GM21423 (cell line): ENCODE measurements around the gene PRR33.
"Not testable (repeated sequence)": the region's sequence is repeated elsewhere in the genome, so short reads cannot be mapped to it uniquely, and the experiment has no call there.

Experiments
- ATAC-seq: cut with Tn5 transposase; IDR thresholded peaks from one replicate; pipeline ENCODE4 v1.9.1; 2021; ENCODE audit warnings: mild to moderate bottlenecking, moderate library complexity; ENCODE audit not compliant: unreplicated experiment

The PRR33 gene

DNA sequence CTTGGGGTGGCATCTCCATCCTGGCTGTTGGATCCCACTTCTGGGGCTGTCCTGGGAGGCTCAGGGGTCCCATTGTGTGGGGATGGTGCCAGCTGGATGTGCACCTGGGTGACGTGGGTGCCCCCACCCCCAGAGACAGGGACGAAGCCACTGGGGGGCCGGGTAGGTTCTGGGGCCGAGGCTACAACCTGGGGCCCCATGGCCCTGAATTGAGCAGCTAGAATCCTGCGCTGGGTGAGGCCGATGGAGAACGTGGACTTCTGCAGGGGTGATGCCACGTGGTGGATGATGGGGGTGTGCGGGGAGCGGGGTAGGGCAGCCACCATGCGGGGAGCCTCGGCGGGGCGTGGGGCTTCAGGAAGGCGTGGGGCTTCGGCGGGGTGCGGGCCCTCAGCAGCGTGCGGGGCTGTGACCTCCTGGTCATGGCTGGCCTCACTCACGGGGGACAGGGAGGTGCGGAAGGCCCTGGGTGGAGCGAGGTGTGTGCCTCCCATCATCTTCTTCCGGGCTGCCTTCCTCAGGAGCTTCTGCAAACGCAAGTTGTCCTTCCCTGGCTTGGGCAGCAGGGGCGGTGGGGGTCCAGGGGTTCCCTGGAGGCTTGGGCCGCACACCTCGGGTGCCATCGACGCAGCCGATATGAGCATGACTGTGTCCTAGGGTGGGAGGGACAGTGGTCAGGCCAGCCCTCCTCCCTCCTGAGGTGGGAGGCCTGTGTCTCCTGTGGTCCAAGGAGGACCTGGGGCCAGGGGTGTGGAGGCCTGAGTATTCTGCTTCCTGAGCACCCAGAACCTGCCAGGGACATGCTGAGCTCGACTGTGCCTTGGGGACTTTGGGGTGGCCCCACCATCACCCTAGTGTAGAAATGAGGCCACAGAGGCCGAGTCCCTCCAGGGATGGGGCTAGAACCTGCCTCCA, 1.5 kb downstream of the PRR33 start:
- no peak for ATAC-seq

DNA sequence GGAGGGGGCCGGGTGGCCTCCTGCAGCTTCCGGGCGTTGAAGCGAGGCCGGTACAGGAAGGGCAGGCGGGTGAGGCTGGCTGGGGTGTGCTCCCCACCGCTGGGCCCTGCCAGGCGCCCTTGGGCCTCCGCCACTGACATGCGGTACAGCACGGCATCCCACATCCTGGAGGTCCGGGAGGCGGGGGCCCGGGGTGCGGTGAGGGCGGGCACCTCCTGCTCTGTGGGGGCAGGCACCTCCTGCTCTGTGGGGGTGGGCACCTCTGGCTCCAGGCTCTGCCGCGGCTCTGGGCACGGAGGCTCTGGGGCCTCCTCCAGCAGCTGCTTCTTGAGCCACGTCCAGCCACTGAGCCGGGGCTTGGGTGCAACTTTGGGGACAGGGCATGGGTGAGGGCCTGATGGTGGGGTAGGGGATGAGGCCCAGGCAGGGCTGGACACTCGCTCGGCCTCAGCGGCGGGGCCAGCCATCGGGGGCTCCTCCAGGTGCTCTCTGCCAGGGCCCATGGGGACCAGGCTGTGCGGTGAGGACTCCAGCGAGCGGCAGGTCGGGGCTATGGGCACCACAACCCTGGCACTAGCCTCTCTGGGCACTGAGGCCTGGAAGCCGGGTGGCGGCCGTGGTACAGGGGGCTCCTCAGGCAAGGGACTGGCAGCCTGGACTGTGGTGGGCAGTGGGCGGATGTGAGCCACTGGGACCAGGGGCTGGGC, 2.3 kb downstream of the PRR33 start:
- ATAC-seq, result no peak

DNA sequence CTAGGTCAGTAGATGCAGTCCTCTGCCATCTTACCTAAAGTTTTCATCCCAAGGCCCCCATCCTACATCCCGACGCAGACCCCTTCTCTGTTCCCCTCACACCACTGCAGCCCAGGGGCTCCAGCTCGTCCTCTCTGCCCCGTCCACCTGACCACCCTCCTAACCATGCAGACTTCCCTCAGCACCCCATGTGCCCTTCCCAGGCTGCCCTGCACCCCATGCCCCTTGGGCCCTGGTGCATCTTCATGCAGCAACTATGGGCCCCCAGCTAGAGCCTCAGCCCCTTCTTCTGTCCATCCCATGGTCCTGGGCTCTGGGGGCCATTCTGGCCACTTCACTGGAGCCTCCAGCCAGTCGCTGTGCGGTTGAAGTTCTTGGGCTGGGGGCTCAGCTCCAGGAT, 2.9 kb downstream of the PRR33 start:
- no peak for ATAC-seq

DNA sequence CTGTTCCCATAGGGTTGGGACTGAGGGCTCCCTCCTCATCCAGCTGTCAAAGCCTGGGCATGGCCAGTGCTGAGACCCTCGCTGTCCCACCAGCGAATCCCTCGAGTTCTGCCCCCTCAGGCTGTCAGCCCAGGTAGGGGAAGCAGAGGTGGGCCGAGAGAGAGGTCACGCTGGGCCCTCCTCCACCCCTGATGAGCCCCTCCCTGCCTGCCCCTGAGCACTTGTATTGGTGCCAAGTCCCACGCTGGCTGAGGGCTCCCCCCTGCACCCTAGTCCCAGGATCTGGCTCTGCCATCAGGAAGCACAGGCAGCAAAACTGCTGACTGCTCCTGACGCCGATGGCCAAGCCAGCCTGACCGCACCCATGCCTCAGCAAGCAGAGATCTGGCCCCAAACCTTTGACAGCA, 3.3 kb downstream of the PRR33 start:
- ATAC-seq, result no peak

DNA sequence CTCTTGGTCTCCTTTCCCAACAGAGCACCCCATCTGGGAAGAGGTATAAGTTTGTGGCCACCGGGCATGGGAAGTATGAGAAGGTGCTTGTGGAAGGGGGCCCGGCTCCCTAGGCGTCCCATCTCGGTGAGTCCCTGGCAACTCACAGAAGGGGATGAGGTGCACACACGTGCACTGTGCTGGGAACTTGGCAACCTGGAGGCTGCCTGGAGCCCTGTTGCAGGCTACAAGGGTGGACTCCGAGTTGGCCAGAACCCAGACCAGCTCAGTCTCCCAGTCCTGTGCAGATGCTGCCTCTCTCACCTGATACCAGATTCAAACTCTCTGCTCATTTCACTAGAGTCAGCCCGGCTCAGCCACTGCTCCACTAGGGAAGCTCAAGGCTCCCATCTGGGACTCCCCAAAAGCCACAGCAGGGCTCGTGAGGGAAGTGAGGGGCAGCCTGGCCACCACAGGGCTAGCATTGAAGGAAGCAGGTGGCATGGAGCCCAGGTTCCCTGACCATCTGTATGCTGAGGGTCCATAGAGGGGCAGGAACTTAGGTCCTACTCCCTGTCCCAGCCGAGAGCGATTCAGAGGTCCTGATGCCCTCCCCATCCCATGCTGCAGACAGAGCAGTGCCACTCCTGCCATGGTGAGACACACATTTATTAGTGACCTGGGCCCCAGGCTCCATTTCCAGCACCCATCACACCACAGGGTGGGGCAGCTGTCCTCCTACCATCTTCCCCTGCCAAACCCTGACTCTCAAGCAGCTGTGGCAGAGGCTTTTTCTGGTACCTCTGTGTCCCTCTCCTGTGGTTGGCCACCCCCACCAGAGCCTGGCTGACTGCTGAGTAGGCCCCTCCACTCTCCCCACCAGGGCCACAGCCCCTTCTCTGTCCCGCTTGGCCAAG, 4.0 kb downstream of the PRR33 start:
- ATAC-seq, result no peak

DNA sequence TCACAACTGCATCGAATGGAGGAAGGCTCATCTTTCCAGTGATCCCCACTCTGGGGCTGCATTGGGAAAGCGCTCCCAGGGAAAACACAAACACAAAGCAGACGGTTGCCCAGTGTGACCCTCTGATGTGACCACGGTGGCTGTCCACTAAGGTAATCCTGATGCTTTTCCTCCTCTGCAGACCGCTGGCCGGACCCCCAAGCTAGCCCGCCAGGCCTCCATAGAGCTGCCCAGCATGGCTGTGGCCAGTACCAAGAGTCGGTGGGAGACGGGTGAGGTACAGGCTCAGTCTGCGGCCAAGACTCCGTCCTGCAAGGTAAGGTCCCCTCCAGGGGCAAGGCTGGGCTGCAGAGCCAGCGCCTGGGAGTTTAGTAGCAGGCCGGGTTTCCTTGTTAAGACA, 5.1 kb downstream of the PRR33 start:
- not testable (repeated sequence) for ATAC-seq

DNA sequence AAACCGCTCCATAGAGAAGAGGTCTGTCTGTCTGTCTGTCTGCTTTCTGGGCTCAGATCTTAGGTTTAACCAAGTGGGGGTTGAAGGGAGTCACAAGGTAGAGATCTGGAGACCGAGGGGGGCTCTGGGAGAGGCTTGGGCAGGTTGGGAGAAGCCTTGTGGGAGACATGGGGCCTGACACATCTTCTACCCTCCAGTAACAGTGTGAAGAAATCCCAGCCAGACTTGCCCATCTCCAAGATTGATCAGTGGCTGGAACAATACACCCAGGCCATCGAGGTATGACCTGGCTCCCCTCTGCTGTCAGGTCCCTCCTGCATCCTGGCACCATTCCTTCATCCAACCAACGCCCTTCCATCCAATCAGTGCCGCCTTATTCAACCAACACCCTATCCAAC, 7.4 kb downstream of the PRR33 start:
- ATAC-seq, result no peak

DNA sequence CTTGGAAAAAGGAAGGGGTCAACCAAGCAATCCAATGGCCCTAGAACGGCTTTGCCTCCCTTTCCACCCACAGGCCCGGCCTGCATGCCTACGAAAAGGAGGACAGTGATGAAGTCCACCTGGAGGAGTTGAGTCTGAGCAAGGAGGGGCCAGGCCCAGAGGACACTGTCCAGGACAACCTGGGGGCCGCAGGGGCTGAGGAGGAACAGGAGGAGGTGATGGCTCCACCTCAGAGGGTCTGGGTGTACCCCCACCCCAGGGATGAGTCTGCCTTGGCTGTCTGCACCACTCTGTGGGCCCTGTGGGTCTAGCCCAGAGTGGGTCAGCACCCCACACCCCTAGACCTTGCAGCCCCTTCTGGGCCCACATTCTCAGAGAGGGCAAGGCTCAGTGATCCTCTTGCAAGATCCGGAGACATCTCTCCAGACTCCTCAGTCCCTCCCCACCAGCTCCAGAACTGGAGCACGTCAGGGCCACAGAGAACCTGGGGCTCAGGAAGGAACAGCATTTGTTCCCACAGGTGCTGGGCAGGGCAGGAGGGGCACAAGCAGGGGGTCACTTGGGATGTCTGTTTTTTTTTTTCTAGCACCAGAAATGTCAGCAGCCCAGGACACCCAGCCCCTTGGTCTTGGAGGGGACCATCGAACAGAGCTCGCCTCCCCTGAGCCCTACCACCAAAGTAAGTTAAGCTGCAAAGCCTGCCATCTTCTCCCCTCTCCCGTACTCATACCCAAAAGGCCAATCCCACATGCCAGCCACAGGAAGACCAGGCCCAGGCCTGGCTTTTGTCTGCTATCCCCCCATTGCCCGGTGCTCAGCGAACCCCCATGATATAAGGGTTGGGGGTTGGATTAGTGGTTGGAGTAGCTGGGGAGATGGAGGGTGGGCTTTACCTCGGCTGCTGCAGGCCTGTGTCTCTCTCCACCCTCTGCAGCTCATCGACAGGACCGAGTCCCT, 8.1 kb downstream of the PRR33 start:
- no peak for ATAC-seq

DNA sequence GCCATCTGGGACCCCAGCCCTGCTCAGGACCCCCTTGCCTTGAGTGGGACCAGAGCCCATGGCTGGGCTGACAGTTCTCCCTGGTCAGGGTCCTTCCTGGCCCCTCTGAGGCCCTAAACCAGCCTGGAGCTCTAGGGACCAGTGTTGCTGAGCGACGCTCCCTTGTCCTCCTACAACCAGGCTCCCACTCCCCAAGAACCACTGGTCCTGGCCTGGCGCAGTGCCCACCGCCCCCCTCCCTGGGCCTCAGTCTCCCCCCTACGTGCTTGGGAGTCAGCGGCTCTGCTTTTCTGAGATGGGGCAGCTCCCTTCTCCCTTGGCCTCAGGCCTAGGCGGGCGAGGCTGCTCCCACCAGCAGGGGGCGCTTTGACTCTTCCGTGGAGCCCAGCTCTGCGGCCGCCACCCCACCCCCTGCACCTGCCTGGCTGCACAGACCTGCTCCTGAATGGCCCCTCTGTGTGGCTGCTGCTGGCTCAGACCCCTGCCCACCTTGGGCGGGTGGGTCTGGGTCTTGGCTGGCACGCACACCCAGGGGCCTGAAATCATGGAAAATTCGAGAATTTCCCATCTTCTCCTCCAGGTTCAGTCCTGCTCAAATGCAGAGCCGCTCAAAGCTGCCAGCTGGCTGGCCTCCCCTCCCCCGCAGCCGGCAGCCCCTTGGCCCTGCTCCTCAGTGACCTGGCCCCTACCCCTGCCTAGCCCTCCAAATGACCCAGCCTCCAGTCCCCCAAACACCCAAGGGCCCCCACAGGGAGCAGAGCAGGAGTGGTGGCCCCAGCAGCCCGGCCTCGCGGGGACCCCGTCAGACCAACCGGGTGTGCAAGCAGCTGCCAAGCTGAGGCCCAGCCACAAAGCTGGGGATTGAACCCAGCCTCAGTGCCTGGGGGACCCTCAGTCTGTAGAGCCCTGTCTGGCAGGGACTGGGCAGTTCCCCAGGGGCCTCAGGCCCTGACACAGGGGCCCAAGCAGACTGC, 9.1 kb downstream of the PRR33 start:
- ATAC-seq, result peak; percentile 64

DNA sequence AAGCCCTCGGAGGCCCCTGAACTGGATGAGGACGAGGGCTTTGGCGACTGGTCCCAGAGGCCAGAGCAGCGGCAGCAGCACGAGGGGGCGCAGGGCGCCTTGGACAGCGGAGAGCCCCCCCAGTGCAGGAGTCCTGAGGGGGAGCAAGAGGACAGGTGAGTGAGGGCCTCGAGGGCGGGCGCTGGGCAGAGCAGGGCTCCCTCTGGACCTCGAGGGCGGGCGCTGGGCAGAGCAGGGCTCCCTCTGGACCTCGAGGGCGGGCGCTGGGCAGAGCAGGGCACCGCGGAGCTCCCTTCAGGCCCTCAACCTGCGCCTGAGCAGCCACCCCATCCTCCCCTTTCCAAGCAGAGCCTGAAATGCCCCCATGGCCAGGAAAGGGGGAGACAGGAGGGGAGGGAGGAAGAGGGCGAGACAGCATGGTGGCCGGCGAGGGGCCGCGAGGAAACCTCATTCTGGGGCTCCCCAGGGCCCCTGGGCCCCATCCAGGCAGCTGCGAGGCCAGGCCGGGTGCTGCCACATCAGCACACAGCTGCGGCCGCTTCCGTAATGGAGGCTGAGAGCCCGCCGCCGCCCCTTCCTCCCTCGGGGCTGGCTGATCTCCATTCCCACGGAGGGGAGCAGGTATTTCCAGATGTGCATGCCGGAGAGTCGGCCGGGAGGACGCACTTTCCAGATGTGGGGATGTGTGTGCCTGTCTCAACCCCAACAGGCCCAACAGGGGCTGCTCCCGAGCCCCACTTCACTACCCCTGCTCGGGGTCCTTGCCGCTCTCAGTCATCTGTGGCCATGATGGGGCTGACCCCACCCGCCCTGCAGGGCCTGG, 10.0 kb downstream of the PRR33 start:
- peak; percentile 17 for ATAC-seq

DNA sequence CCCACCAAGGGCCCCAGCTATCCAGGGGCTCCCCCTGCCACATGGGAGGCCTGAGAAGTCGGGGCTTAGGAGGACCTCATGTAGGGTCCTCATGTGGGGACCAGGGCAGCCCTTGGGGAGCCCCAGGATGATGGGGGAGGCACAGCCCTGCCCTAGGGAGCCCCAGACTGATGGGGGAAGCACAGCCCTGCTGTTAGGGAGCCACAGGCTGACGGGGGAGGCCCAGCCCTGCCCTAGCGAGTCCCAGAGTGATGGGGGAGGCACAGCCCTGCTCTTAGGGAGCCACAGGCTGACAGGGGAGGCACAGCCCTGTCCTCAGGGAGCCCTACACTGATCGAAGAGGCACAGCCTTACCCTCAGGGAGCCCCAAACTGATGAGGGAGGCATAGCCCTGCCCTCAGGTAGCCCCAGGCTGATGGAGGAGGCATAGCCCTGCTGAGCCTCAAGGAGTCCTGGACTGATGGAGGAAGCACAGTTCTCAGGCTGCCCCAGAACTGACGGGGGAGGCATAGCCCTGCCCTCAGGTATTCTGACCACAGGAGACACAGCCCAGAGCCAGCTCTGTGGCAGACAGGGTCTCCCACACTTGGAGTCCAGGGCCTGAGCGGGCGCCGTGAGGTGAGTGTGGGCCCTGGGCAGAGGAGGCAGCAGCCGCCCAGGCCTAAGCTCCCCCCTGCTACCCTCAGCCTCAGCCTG, 10.8 kb downstream of the PRR33 start:
- no peak for ATAC-seq

DNA sequence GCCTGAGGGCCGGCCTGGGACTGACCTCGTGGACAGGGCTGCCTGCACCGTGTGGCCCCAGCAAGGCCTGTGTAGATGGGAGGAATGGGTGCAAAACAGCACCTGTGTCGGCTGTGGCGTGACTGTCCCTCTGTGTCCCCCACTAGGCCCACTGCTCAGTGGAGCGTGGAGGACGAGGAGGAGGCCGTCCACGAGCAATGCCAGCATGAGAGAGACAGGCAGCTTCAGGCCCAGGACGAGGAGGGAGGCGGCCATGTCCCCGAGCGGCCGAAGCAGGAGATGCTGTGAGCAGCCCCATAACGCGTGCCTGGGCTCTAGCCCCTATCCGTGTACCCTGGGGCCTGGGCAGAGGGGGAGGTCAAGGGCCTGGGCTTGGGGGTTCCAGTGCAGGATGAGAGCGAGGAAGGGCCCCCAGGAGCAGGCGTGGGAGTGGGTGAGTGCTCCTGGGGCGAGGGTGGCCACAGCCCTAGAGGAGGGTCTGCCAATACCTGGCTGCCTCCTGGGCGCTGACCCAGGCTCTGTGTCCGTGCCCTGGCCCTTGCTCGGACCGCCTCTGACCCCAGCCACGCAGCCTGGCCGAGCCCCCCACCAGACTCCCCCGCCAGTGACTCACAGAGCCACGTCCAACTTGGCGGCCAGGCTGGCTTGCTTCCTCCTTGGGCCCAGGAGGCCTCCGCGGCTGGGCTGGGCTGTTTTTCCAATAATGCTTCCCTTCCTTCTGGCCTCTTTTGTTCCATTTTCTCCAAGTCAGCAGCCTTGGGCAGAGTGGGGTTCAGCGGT, 11.6 kb downstream of the PRR33 start:
- ATAC-seq, result no peak

DNA sequence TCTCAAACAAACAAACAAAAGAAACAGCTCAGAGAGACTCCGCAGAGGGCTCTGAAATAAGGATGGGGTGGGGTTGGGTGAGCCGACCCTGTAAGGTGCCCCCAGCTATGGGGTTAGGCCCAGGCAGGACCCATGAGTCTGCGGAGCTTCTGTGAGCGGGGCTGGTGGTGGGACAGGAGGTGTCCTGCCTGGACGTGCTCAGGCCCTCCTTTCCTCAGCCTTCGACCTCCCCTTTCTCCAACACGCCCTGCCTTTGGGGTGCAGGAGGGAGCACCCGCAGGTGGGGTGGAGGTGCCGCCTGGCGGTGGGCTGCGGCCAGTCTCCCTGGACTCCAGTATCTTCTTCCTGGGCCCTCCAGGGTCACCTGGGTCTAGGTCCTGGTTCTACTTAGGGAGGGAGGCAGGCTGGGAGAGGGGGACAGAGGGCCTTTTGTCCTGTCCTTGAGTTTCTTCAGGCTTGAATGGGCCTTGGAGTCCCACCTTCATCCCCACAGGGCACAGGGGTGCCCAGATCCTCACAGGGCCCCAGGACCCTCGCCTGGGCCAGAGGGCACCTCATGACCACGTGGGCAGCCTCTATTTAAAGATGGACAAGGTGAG, 12.3 kb downstream of the PRR33 start:
- ATAC-seq, result no peak

DNA sequence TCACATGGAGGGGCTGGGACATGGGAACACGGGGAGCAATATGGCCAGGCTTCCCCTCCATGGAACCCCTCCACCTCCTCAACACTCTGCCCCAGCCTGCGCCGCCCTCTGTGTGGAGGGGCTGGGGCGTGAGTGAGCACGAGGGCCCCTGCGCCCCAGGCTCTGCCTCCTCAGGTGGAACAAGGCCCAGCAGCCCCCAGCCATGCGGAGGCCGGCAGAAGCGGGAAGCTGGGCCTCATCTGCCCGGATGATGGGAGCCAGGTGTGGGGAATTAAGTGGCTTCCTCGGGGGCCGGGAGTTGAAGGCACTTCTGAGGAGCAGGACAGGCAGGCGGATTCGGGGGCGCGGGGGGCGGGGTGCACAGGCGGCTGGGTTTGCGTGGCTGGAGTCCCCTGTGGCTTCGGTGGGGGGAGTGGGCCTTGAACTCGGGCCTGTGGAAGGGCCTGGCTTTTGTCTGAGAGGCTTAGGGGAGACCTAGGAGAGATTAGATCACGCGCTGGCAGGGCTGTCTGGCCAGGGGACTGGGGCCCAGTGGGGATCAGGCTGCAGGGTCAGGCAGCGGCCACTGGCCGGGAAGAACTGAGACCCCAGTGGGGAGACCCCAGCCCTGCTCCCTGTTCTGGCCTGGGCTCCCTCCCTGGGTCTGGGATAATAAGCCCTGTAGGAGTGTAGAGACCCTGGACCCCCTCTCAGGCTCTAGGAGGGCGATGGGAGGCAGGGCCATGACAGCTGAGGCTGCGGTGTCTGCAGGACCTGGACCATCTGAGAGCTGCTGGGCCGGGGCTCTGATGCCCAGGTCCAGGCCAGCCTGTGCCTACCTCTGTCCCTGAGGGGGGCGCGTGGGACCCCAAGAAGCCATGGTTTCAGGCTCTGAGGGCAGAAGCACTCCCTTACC, 13.3 kb downstream of the PRR33 start:
- no peak for ATAC-seq
